Gastroesophageal sphincter (tissue), 4 donors: Measurements from ENCODE around the gene GRXCR2. TPM values are rescaled to one million over a fixed set of nuclear protein-coding genes. Genes with fewer than 3 reads are reported as not detected.

Experiments used
- ATAC-seq: fragments of 150-250 bp; one replicate; pipeline ENCODE4 v1.9.1; 2016; ENCODE audit warnings: mild to moderate bottlenecking, moderate library complexity
- H3K27ac ChIP-seq, 4 donors: fragments of 200-600 bp; sonication (generic) in 3 of 4; 1 replicate in 3 of 4; 2 replicates in 1 of 4; pipeline ENCODE4 v1.5.1; 2016 to 2019
- H3K27me3 ChIP-seq: fragments of 200-600 bp; sonication (generic); one replicate; pipeline ENCODE4 v1.5.1; 2019
- H3K36me3 ChIP-seq, 2 donors: fragments of 200-600 bp; sonication (generic); one replicate each; pipeline ENCODE4 v1.5.1; 2019; ENCODE audit warnings: control low read depth in 1 of 2
- H3K4me1 ChIP-seq, 3 donors: fragments of 200-600 bp; sonication (generic); 1 replicate in 2 of 3; 2 replicates in 1 of 3; pipeline ENCODE4 v1.5.1; 2016 to 2019; ENCODE audit warnings: control low read depth in 2 of 3
- H3K4me3 ChIP-seq, 2 donors: fragments of 200-600 bp; sonication (generic); one replicate each; pipeline ENCODE4 v1.5.1; 2019; ENCODE audit warnings: mild to moderate bottlenecking in 1 of 2, moderate library complexity in 1 of 2
- H3K9me3 ChIP-seq, 3 donors: fragments of 200-600 bp; sonication (generic); one replicate each; pipeline ENCODE4 v1.5.1; 2017 to 2019; ENCODE audit warnings: control low read depth in 2 of 3
- CTCF ChIP-seq, 4 experiments: fragments of 200-600 bp in 2 of 4; fragments of 450-650 bp in 2 of 4; sonication (generic) in 1 of 4; IDR thresholded peaks; one replicate each; pipeline ENCODE4 v1.5.1; 2017 to 2019; ENCODE audit warnings: antibody characterized with exemption in 4 of 4, mild to moderate bottlenecking in 2 of 4, moderate library complexity in 2 of 4
- EP300 ChIP-seq: sonication (generic); formaldehyde crosslinking; IDR thresholded peaks from one replicate; pipeline ENCODE4 v1.6.1; 2017; ENCODE audit warnings: antibody characterized with exemption, mild to moderate bottlenecking
- POLR2A ChIP-seq, 2 donors: fragments of 450-650 bp; IDR thresholded peaks; one replicate each; pipeline ENCODE4 v1.6.1; 2017; ENCODE audit warnings: antibody characterized with exemption in 2 of 2, mild to moderate bottlenecking in 2 of 2, moderate library complexity in 1 of 2
- POLR2AphosphoS5 ChIP-seq: sonication (generic); formaldehyde crosslinking; IDR thresholded peaks from one replicate; pipeline ENCODE4 v1.6.1; 2017; ENCODE audit warnings: antibody characterized with exemption
- WGBS, 2 donors: methylation state at CpG; one replicate each; pipeline ENCODE4 v1.1.5; 2018; ENCODE audit warnings: low coverage in 1 of 2; 5-methylcytosine and 5-hydroxymethylcytosine counted together
- total RNA-seq, 4 donors: library from RNA; depleted of rRNA; stranded (reverse); fragments of >200 nt; gene quantifications; one replicate each; pipeline ENCODE4 v1.1.0, GENCODE V29; 2016

The GRXCR2 gene
- total RNA-seq, 4 donors from 2014 or later: not detected

GRCh38 chr5:145812877-145813276 lies 59.9 kb downstream of the GRXCR2 start:
- Histone ChIP-seq H3K9me3 (no peaks in the 10 kb centered on the region), H3K4me3 (no peak overlapping the region), H3K27me3 (no peaks in the 10 kb centered on the region), H3K4me1 (no peaks in the 10 kb centered on the region), H3K36me3 (peaks cover 0 to 60% of the 10 kb centered on the region in 2 donors), H3K27ac (no peak overlapping the region)
- TF ChIP-seq EP300 (no peak), POLR2A (IDR thresholded peaks at IDR 0.05) (no peak), CTCF (IDR thresholded peaks at IDR 0.05) (no peak), POLR2AphosphoS5 (no peak)
- ATAC-seq: no peak
- 70 to 92% methylated on average over 1 of the region's 1 CpG for WGBS, 2 donors

GRCh38 chr5:145811834-145812625 lies 60.8 kb downstream of the GRXCR2 start:
- TF ChIP-seq POLR2AphosphoS5 (no peak), POLR2A (IDR thresholded peaks at IDR 0.05) (no peak), CTCF (IDR thresholded peaks at IDR 0.05) (no peak), EP300 (no peak)
- WGBS, 2 donors: 59 to 73% methylated on average over 2 to 3 of the region's 3 CpGs

More at GRCh38 chr5:145811834-145812625, 60.8 kb downstream of the GRXCR2 start:
- no peaks in the 10 kb centered on the region for H3K27me3 ChIP-seq
- H3K36me3 ChIP-seq: peaks cover 0 to 55% of the 10 kb centered on the region in 2 donors
- no peak for ATAC-seq
- H3K4me1 ChIP-seq: no peaks in the 10 kb centered on the region
- no peaks in the 10 kb centered on the region for H3K9me3 ChIP-seq
- H3K4me3 ChIP-seq: no peak overlapping the region
- no peak overlapping the region for H3K27ac ChIP-seq

Other genes with a start within 250 kb of the GRXCR2 start
- 10 to 100 TPM; 13.6 to 19.8 (median 17.3) TPM for gene PRELID2, start 37.7 kb downstream of the GRXCR2 start, total RNA-seq
- 1 to 10 TPM in 3 of 4 donors, under 1 TPM in 1; 0.27 to 5.2 (median 1.0) TPM for gene SH3RF2, start 63.6 kb upstream of the GRXCR2 start, total RNA-seq
- 1 to 10 TPM in 1 of 4 donors, not detected in 3; 1.2 TPM for gene PLAC8L1, start 232.6 kb upstream of the GRXCR2 start, total RNA-seq